CD4-positive, alpha-beta T cell treated with Interleukin-4 for 1 hour (primary cell): ENCODE data around the gene MMP8.
A peak's percentile ranks its signal among the peaks of the same experiment; 100 is the strongest.
"Not testable (repeated sequence)": the region's sequence is repeated elsewhere in the genome, so short reads cannot be mapped to it uniquely, and the experiment has no call there.

Source experiments
- DNase-seq, 2 donors: peaks; one replicate each; pipeline ENCODE4 v3.0.0-alpha.2; 2020 to 2022

MMP8 gene, protein sequence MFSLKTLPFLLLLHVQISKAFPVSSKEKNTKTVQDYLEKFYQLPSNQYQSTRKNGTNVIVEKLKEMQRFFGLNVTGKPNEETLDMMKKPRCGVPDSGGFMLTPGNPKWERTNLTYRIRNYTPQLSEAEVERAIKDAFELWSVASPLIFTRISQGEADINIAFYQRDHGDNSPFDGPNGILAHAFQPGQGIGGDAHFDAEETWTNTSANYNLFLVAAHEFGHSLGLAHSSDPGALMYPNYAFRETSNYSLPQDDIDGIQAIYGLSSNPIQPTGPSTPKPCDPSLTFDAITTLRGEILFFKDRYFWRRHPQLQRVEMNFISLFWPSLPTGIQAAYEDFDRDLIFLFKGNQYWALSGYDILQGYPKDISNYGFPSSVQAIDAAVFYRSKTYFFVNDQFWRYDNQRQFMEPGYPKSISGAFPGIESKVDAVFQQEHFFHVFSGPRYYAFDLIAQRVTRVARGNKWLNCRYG

DNA sequence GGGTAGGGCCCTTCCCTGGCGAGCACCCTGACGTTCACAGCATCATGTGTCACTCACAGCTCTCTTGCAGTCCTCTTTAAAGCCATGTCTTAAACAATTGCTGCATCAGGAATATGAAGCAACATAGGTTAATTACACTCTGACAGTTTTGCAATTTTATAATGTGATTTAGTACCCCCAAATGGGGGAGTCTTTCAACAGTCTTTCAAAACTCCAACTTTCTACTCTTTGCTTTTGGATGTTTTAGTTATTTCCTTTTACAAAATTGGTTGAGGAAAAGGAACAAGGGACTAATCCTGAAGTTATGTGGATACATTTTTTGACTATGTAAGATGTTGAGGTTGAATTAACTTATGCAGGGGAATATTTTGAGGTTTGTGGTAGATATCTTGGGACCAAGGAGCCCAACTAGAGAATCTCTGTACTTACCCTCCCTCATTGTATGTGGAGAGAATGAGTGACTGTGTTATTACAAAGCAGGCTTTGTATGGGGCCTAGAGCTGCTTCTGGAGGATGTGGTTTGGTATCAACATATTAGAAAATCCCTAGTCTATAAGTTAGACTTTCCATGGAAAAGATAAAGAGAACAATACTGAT, at the start of gene MMP8:
TSS of gene MMP8 (minus strand) at position 51 of the 597 bp plus-strand sequence. CDS start 99 bp downstream, outside the sequence.
- DNase-seq, result no peak

DNA sequence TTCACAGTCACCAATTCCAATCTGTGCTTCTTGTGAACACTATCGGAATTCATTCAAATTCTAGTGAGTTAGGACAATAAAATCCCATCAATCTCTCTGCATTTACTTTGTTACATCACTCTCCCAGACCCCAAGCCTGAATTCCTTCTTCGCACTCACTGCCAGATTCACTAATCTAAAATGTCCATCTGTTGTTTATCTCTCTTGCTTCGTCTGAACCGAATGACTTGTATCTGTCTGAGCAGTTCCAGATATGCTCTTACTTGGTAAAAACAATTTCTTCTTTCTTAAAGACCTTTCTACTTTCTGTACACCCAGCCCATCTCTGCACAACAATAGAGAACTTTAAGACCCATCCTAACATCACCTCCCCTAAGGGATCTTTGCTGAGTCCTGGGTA, 48.6 kb upstream of the MMP8 start:
- DNase-seq, result no peak

DNA sequence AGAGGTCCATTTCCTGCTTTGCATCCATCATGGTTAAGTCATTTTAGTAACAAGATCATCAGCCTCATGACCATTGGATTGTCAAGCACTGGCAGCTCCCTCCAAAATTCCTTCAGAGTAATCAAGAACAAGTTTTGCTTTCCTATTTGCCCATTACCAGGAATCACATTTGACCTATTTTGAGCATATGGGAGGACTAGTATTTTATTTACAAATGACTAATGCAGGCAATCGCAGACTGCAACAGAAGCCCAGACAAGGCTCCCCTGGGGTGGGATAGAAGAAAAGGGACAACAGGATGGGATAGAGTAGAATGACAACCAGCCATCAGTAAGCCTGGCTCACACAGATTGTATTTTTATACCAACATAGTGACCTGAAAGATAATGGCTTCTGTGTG, 46.6 kb upstream of the MMP8 start:
- DNase-seq, result no peak

DNA sequence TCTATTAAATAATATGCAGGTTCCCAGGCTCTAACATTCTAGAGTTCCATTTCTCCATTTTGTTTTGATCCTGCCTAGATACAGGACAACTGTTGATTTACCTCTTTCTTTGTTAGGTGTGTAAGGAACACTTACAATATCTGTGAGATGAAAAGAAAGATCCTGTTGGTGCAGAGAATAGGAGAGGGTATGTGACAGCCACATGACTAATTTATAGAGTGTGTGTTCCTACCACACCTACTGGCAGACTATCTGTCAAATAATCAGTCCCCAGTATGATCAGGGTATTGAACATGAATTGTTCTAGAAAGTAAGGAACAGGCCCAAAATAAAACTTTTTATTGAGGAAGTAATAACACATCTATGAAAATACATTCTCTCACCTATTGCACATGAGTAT, 45.4 kb upstream of the MMP8 start:
- DNase-seq, result no peak

DNA sequence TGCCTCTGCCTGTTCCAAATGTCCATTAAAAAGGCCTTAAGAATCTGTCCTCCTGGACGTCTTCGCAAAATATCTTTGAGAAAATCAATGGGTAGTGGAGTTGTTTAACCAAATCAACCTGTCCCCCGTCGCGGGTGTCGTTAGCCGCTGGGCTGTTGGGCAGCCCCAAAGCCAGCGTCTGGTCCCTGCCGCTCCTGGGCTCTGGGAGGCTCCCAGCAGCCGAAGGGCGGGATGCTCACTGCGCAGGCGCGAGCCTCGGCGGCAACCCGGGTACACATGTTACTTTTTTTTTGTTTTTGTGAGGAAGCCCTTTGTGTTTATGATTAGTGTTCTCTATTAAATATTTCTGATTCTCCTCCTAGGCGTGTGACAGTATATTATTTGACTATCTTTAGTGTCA, 43.0 kb upstream of the MMP8 start:
- DNase-seq, result no peak

DNA sequence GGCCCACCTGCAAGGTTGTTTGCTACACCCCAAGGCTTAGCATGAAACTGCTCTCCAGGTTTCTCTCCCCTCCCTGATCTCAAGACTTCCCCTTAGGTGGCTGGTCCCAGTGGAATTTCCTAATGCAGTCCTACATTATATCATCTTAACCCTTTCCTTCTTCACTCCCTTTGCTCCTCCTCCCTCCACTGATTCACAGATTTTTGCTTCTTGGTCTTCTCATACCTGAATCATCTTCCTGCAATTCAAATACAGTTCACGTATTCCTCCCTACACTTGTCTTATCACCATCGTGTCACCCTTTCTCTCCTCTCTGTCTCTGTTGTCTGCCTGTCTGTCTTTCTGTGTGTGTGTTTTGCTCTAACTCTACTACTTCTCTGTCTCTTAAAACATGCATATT, 38.7 kb upstream of the MMP8 start:
- no peak for DNase-seq

DNA sequence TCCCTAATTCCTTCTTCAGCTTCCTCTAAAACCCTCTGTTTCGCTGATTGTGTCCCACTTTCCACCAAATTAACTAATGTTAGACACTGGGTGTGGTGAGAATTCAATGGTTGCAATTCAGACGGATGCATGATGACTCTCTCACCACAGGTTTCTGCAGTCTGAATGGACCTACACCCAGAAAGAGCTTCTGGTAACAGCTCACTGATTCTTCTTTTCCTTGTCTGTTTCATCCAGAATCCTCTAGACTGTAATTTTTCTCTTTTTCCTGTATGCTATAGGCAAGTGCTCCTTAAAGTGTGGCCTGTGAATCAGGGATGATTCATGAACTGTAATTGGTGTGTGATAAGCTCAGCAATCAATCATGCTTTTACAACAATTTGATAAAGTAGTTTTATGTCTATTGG, 37.6 kb upstream of the MMP8 start:
- no peak for DNase-seq

DNA sequence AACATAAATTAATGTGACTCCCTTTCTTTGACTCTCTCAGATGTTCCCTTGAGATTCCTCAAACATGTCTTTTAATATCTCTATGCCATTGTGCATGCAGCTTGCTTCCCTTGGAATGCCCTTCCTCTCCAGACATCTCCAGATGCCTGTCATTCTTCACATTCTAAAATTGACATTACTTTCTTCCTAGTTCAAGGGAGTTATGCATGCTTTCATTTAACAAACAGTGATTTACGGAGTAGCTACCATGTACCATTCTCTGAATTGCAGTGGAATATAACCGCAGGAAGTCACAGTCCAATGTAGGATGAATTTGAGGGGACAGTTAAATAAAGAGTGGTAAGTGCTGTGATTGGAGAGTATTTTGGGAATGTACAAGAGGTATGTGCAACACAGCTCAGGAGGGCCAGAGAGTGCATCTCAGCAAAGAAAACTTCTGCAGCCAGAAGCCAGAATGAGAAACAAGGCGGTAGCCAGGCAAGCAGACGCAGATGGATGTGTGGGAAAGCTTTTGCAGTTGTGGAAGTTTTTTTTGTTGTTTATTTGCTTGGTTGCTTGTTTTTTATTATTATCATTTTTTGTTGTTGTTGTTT, 37.0 kb upstream of the MMP8 start:
- no peak for DNase-seq

DNA sequence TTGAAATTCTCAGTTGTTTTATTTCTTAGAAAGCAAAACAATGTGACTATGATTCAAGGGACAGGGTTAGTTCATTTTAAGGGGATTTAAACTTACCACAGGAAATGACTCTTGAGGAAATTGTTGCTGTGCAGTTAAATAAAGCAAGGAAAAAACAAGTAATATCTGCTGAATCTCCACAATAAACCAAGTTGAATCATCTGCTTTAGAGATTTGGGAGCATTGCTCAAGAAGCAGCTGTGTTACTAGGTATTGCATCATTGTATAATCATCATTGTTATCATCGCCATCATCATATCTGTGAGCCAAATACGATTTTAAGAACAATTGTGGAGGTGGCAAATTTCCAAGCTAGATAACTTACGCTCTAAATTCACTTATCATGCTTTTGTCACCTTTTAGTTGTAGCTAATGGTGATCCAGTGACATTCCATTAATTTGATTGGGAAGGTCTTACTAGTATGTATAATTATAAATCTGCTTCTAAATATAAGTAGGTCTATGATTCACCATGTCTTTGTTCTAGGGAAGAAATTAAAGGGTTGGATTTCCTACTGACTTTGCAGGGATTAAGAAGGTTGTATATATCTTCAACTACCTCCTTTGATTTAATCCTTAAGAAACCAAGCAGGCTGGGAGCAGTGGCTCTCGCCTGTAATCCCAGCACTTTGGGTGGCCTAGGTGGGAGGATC, 35.7 kb upstream of the MMP8 start:
- DNase-seq, result no peak

DNA sequence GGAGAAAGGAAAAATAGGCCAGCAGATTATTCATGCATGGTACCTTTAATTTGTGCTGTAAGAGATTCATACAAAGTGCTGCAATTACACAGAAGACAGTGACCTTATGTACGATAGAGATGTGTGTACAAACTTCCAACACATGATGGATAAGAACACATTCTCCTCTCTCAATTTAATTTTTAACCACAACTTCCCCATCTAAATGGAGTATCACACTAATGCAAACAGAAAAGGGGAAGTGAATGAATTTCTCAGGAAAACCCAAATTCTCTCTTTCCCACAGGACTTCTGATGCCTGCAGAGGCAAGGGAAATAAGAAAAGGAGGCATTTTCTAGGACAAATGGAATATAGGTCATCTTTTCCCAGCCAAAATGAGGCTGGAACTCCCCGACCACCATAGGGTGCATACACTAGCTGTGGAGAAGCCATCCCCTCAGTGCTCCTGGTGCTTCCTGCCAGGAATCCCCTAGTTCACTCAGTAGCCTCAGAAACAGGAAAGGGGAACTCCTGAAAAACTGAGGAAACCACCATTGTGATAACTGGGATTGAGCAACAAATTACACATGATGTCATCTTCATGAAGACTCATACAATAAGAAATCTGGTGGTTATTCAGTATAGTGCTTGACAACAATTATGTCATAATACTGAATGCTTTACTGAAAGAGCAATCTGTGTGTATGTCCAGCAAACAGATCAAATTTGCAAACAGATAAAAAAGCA, 33.2 kb upstream of the MMP8 start:
- peak; percentile 13 to 15 for DNase-seq

DNA sequence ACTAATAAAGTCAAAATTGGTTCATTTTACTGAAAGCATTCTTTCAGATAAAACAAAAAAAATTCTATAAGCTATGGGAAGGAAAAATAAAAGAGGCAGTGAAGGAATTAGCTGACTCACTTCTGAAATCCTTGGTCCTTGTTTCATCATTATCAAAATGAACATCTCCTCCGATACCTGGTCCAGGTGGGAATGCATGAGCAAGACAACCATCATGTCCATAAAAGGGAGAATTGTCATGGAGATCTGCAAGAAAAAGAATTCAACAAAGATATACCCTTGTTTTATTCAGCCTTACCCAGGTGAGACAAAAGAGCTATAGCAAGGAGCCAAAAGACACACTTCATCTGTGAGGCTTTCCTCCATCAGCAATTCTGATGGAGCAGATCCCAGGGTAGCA, 28.5 kb upstream of the MMP8 start:
- no peak for DNase-seq

DNA sequence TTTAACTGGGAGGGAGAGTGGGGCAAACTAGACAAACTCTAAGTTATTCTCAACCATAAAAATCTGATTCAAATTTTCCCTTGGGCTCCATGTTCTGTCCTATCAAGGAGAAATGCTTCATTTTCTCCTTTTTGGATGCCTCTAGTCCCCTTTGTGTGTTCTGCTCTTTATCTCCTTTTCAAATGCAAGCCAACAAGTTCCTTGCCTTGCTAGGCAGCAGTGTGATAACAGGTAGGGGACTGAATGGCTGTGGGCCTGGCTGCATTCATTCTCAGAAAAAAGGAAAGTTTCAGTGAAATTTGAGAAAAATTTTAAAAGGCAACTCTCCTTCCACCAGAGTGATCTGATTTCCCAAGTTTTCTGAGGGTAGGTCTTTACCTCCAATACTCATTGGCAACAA, 26.9 kb upstream of the MMP8 start:
- DNase-seq, result no peak

DNA sequence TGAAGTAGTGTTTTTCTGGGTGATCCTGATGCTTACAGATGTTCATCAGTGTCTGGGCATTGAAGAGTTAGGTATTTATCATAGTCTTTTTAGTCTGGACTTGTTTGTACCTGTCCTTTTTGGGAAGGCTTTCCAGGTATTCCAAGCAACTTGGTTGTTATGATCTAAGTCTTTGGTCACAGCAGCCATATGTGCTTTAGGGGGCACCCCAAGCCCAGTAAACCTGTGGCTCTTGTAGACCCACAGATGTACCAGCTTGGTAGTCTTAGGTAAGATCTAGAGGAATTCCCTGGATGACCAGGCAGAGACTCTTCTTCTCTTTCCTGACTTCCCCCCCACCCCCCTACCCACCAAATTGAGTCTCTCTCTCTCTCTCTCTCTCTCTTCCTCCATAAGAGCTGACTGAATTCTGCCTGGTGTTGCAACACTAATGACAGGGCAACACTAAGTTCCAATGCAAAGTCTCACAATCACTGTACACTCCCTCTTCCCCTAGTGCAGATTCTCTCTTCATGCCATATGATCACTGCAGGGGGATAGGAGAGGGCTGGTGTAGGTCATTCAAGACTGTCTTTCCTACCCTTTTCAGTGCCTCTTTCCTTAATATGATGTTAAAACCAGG, 24.5 kb upstream of the MMP8 start:
- no peak for DNase-seq

DNA sequence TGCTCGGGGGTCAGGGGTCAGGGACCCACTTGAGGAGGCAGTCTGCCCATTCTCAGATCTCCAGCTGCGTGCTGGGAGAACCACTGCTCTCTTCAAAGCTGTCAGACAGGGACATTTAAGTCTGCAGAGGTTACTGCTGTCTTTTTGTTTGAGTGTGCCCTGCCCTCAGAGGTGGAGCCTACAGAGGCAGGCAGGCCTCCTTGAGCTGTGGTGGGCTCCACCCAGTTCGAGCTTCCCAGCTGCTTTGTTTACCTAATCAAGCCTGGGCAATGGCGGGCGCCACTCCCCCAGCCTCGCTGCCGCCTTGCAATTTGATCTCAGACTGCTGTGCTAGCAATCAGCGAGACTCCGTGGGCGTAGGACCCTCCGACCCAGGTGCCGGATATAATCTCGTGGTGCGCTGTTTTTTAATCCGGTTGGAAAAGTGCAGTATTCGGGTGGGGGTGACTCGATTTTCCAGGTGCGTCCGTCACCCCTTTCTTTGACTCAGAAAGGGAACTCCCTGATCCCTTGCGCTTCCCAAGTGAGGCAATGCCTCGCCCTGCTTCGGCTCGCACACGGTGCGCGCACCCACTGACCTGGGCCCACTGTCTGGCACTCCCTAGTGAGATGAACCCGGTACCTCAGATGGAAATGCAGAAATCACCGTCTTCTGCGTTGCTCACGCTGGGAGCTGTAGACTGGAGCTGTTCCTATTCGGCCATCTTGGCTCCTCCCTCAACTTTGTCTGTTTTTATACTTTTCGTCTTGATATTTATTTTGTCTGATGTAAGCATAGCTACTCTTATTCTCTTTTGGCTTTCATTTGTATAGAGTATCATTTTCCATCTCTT, 22.2 kb upstream of the MMP8 start:
- DNase-seq, result not testable (repeated sequence)

DNA sequence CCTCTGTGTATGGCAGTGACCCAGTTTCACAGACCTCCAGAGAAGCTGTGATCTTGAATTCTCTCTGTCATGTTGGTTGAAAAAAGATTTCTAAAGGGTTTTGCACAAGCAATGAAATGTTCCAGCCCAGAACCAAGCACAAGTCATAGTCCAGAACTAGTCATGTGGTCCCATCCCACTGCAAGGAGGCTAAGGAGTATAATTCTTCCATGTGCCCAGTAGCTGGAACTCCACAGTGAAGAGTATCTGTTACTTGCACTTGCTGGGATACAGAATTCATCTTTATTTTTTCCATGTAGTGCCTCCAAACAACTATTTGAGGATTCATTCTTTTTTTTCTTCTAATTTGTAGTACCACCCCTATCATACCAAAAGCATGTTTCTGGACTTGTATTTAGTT, 9.9 kb upstream of the MMP8 start:
- no peak for DNase-seq

DNA sequence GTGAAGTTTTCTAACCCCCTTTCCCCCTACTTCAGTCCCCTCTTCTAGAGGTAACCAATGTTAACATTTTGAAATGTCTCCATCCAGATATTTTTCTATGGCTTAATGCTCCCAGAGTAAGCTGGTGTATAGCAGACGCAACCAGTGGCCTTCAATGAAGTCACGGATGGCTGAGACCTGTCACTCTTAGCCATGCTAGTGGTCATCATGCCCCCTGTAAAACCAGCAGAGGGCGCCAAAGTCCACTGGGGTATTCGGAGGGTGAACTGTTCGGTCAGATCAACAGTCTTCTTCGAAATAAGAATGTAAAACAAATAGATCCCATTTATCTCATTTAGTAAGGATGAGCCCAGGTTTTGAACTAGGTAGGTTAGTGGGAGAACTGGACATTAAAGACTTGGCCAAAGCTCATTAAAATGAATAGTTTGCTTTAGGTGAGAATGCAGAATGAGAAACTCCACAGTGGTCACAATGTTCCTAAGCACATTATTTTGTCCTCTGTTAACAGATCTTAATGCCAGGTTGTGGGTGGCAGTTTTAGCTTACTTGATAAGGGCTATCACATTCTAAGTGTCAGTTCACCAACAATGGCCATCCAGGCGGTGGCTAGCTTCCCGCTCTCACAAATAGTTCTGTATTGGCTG, 8.6 kb upstream of the MMP8 start:
- peak; percentile 12 to 43 for DNase-seq

DNA sequence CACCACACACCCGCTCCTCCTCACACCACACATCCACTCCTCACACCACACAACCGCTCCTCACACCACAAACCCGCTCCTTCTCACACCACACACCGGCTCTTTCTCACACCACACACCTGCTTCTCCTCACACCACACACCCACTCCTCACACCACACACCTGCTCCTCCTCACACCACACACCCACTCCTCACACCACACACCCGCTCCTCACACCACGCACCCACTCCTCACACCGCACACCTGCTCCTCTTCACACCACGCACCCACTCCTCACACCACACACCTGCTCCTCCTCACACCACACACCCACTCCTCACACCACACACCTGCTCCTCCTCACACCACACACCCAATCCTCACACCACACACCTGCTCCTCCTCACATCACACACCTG, 6.2 kb upstream of the MMP8 start:
- DNase-seq, result not testable (repeated sequence)

DNA sequence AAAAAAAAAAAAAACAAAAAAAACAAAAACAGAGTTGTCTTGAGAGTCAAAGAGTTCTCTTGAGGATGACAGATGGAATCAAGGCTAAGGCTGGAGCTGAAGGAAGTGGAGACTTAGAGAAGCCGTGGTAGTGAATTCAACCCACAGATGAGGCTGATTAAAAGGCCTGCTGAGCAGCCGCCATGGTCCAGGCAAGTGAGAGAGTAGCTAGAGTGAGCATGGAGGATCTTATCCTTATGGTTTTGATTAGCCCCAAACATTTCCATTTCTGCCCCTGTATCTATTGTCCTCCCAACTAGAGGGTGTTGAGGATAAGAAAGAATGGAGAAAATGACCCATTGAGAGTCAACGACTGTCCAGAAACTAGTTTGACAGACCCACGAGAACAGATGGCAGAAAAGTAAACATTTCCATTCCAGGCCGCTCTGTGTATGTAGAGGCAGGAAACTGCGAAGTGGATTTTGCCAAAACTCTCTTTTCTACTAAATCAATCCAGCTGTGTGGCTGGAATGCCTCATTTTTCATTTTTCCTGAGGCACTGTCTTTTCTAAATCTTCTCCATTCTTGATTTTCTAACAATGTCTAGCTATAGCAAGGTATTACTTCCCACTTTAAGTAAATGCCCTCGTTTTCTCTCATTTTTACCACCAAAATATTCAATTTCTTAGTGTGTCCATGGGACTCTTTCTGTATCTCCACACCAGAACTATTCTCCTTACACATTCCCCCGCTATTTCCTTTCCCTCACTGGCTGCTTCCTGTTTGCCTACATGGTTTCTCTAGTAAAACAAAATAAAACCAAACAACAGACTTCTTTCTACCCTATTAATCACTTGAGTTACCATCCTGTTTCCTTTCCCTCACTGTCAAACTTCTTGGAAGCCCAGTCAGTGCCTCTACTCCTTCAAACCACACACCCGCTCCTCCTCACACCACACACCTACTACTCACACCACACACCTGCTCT, 5.4 kb upstream of the MMP8 start:
- DNase-seq, result no peak

DNA sequence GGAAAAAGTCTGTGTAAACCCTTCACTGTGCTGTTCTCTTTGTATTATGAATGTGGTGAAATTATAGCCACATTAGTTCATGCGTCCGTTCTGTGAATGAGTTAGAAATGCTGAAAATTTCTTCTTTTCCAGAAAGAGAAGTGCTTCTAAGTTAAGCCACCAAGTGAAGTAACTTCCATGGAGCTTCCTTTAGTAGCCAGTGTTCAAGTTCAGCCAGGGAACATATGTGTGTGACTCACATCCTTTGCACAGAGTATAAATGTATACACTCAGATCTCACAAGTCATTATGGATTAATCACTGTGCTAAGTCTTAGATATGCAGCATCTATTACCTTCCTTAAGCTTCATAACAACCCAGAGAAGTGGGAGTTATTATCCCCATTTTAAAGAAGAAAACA, 3.1 kb upstream of the MMP8 start:
- no peak for DNase-seq

DNA sequence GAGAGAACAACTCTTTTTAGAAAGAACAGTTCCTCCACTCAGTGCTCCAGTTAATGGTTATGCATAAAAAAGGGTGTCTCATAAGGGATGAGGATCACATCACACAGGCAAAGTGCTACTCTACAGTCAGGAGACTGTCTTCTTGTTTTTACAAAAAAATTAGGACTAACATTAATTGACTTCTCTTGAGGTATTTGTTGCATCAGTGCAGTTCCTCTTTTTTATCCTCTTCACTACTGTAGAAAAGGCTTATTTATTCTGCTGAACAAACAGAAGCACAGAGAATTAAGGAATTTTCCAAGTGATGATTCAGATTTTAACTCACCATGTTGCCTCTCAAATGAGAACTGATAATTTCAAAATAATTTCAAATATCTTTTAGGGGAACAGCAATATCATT, 1.9 kb downstream of the MMP8 start:
- DNase-seq, result no peak
